ENCODE results near the gene ARMCX1. TPM values are rescaled to one million over a fixed set of nuclear protein-coding genes. Genes with fewer than 3 reads are reported as not detected.

ARMCX1 gene
- total and polyA plus RNA-seq, 2 donors (not counting 1 experiment from before 2014, with no cell fraction given), result 53.0 to 70.4 TPM

DNA sequence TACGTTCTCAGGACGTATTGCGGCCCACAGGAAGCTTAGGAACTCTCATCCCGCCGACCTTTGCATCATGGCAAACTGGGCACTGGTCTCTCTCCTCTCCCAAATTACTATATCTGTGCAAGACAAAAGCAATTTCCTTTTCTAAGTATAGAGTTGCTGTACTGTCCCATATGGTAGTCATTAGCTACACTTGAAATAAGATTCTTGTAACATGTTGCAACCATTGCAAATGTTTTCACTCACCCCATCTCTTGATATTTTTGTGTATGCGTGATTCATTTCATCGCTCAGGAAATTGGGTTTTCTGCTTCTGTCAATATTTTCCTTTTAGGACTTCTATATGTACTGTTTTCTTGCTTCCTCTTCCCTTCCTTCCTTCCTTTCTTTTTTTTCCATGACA, 51.7 kb downstream of the ARMCX1 start:
- no peaks in the 10 kb centered on the region for H3K4me1 ChIP-seq (ENCODE audit: control insufficient read depth, extremely low read depth, insufficient read depth, low read length)
- no peak overlapping the region for H3K4me3 ChIP-seq (replicated peaks in 1 of 4; ENCODE audit: control extremely low read depth in 1 of 4, insufficient read depth in 1 of 4, low read depth in 3 of 4, low read length in 4 of 4)
- H3K27ac ChIP-seq (ENCODE audit: insufficient read depth, low read length), result no peak overlapping the region
- H3K9ac ChIP-seq (ENCODE audit: insufficient read depth, low read length), result no peak overlapping the region
- no peaks in the 10 kb centered on the region for H3K36me3 ChIP-seq (ENCODE audit: control insufficient read depth, insufficient read depth, low read length)
- H3K27me3 ChIP-seq (ENCODE audit: control insufficient read depth, insufficient read depth, low read length), result peaks cover 2% of the 10 kb centered on the region
- TF ChIP-seq, protein P1, sequence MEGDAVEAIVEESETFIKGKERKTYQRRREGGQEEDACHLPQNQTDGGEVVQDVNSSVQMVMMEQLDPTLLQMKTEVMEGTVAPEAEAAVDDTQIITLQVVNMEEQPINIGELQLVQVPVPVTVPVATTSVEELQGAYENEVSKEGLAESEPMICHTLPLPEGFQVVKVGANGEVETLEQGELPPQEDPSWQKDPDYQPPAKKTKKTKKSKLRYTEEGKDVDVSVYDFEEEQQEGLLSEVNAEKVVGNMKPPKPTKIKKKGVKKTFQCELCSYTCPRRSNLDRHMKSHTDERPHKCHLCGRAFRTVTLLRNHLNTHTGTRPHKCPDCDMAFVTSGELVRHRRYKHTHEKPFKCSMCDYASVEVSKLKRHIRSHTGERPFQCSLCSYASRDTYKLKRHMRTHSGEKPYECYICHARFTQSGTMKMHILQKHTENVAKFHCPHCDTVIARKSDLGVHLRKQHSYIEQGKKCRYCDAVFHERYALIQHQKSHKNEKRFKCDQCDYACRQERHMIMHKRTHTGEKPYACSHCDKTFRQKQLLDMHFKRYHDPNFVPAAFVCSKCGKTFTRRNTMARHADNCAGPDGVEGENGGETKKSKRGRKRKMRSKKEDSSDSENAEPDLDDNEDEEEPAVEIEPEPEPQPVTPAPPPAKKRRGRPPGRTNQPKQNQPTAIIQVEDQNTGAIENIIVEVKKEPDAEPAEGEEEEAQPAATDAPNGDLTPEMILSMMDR (conservative IDR thresholded peaks at IDR 0.05 in 1 of 2, IDR thresholded peaks at IDR 0.05 in 1 of 2; ENCODE audit: low read depth in 1 of 2, low read length in 2 of 2), result no peak
- no peak for TF ChIP-seq EZH2 (IDR thresholded peaks at IDR 0.05; ENCODE audit: low read length, missing control alignments)
- peak; percentile 19 to 78 for DNase-seq (ENCODE audit: low read depth in 2 of 2)
- H2AFZ ChIP-seq (ENCODE audit: low read length), result no peak overlapping the region
- H3K4me2 ChIP-seq (ENCODE audit: extremely low read depth, insufficient read depth, low read length), result no peak overlapping the region
- H3K79me2 ChIP-seq (ENCODE audit: control insufficient read depth, insufficient read depth, low read length), result no peaks in the 10 kb centered on the region
- no peaks in the 10 kb centered on the region for H4K20me1 ChIP-seq (ENCODE audit: control insufficient read depth, extremely low read depth, insufficient read depth, low read length)
- H3K9me3 ChIP-seq (ENCODE audit: control insufficient read depth, insufficient read depth, low read depth, low read length), result no peaks in the 10 kb centered on the region

Other genes starting within 250 kb of the ARMCX1 start
- gene TIMM8A, start 201.8 kb upstream of the ARMCX1 start, total RNA-seq, result 3.0 and 3.1 TPM in 2 replicates
- 7.7 and 12.0 TPM in 2 replicates for gene TIMM8A, start 201.8 kb upstream of the ARMCX1 start, polyA plus RNA-seq
- gene BTK, start 164.4 kb upstream of the ARMCX1 start, total RNA-seq, result not detected in 2 replicates
- gene BTK, start 164.4 kb upstream of the ARMCX1 start, polyA plus RNA-seq, result 0.05 TPM in 1 of 2 replicates, not detected in the other
- gene RPL36A, start 159.5 kb upstream of the ARMCX1 start, total RNA-seq, result 305 and 521 TPM in 2 replicates
- 2,163 and 2,209 TPM in 2 replicates for gene RPL36A, start 159.5 kb upstream of the ARMCX1 start, polyA plus RNA-seq
- 11.3 and 19.3 TPM in 2 replicates for gene GLA, start 142.6 kb upstream of the ARMCX1 start, total RNA-seq
- 23.1 and 30.3 TPM in 2 replicates for gene GLA, start 142.6 kb upstream of the ARMCX1 start, polyA plus RNA-seq
- 82.7 and 84.1 TPM in 2 replicates for gene HNRNPH2, start 142.3 kb upstream of the ARMCX1 start, total RNA-seq
- 76.6 and 91.5 TPM in 2 replicates for gene HNRNPH2, start 142.3 kb upstream of the ARMCX1 start, polyA plus RNA-seq
- 3.6 and 7.6 TPM in 2 replicates for gene ARMCX4, start 65.1 kb upstream of the ARMCX1 start, total RNA-seq
- 3.0 and 3.4 TPM in 2 replicates for gene ARMCX4, start 65.1 kb upstream of the ARMCX1 start, polyA plus RNA-seq
- 24.1 and 32.9 TPM in 2 replicates for gene ARMCX6, start 67.5 kb downstream of the ARMCX1 start, total RNA-seq
- 93.4 and 94.6 TPM in 2 replicates for gene ARMCX6, start 67.5 kb downstream of the ARMCX1 start, polyA plus RNA-seq
- gene ARMCX3, start 72.6 kb downstream of the ARMCX1 start, total RNA-seq, result 76.5 and 96.3 TPM in 2 replicates
- gene ARMCX3, start 72.6 kb downstream of the ARMCX1 start, polyA plus RNA-seq, result 52.1 and 91.3 TPM in 2 replicates
- gene ARMCX2, start 109.3 kb downstream of the ARMCX1 start, total RNA-seq, result 73.7 and 107 TPM in 2 replicates
- gene ARMCX2, start 109.3 kb downstream of the ARMCX1 start, polyA plus RNA-seq, result 43.2 and 66.2 TPM in 2 replicates

Measured in fibroblast of lung (primary cell).